ENCODE data around the gene R3HDM2. TPM values are rescaled to one million over a fixed set of nuclear protein-coding genes. Genes with fewer than 3 reads are reported as not detected.

The R3HDM2 gene
- total and polyA plus RNA-seq, 2 of the 13 experiments (the other 11 are each of a cell fraction or from before 2014, with no cell fraction given) = 11.1 to 23.5 TPM

DNA sequence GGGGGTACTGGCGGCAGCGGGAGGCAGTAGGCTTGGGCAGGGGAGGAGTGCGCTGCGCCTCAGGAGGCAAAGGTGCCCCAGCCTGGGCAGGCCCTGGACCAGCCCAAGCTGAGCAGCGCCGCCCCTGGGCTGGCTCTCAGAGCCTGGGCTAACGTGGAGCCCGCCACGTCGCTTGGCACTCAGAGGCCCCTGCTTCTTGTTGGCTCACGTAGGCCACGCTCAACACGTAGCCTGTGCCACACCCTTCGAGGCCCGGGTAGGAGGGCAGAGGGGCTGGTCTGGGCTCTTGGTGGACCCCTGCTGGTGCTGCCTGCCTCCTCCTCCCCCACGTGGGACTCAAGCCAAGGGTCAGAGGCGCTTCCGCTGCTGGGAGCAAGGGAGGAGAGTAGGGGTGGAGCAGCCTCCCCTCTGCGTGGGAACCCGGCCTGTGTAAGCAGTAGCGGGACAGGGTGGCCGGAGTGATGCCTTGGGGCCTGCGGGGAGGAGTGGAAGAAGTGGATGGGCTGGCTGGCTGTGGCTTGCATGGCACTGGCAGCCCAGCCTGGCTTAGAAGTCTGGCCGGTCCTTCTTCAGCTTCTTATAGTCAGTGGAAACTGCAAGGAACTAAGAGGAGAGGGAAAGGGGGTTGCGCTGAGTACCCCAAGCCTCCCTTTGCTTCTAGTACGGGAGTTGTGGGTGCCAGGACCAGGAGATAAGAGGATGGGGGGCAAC, 195.7 kb downstream of the R3HDM2 start (continued):
- TF ChIP-seq JUNB (CRISPR knock-in tag; IDR thresholded peaks at IDR 0.05; ENCODE audit: borderline replicate concordance) = no peak
- no peak for TF ChIP-seq ZNF737 (CRISPR knock-in tag; IDR thresholded peaks at IDR 0.05; ENCODE audit: borderline replicate concordance)
- no peak for TF ChIP-seq ZMAT5 (CRISPR knock-in tag; IDR thresholded peaks at IDR 0.05; ENCODE audit: borderline replicate concordance, low read depth)
- 0 out of 2 replicates have a peak, but pooled peaks have one; percentile 15 for TF ChIP-seq CCDC6 (CRISPR knock-in tag; IDR thresholded peaks at IDR 0.05)
- no peak for TF ChIP-seq ZC3H4 (CRISPR knock-in tag; IDR thresholded peaks at IDR 0.05; ENCODE audit: borderline replicate concordance)
- peak; percentile 39; the same call in 1 of the 2 replicates for TF ChIP-seq MYC (CRISPR knock-in tag; IDR thresholded peaks at IDR 0.05; ENCODE audit: borderline replicate concordance)
- TF ChIP-seq DMTF1 (CRISPR knock-in tag; IDR thresholded peaks at IDR 0.05) = no peak
- TF ChIP-seq, protein P1, sequence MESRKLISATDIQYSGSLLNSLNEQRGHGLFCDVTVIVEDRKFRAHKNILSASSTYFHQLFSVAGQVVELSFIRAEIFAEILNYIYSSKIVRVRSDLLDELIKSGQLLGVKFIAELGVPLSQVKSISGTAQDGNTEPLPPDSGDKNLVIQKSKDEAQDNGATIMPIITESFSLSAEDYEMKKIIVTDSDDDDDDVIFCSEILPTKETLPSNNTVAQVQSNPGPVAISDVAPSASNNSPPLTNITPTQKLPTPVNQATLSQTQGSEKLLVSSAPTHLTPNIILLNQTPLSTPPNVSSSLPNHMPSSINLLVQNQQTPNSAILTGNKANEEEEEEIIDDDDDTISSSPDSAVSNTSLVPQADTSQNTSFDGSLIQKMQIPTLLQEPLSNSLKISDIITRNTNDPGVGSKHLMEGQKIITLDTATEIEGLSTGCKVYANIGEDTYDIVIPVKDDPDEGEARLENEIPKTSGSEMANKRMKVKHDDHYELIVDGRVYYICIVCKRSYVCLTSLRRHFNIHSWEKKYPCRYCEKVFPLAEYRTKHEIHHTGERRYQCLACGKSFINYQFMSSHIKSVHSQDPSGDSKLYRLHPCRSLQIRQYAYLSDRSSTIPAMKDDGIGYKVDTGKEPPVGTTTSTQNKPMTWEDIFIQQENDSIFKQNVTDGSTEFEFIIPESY (CRISPR knock-in tag; IDR thresholded peaks at IDR 0.05) = peak; percentile 96
- TF ChIP-seq MED1 (CRISPR knock-in tag; IDR thresholded peaks at IDR 0.05) = no peak
- no peak for TF ChIP-seq PRDM15 (CRISPR knock-in tag; IDR thresholded peaks at IDR 0.05)
- TF ChIP-seq, protein P2, sequence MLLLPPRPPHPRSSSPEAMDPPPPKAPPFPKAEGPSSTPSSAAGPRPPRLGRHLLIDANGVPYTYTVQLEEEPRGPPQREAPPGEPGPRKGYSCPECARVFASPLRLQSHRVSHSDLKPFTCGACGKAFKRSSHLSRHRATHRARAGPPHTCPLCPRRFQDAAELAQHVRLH (CRISPR knock-in tag; IDR thresholded peaks at IDR 0.05; ENCODE audit: borderline replicate concordance, low read depth) = peak; percentile 12; the same call in 1 of the 2 replicates
- TF ChIP-seq SALL1 (CRISPR knock-in tag; IDR thresholded peaks at IDR 0.05) = 0 out of 2 replicates have a peak, but pooled peaks have one; percentile 19
- no peak for TF ChIP-seq HES4 (CRISPR knock-in tag; IDR thresholded peaks at IDR 0.05; ENCODE audit: borderline replicate concordance)
- TF ChIP-seq JUN (CRISPR knock-in tag; IDR thresholded peaks at IDR 0.05) = no peak
- peak; percentile 80 for TF ChIP-seq SRSF1 (optimal IDR thresholded peaks at IDR 0.05; ENCODE audit: low read depth, low read length)
- no peak for TF ChIP-seq KLF15 (CRISPR knock-in tag; IDR thresholded peaks at IDR 0.05; ENCODE audit: borderline replicate concordance)
